Endothelial cell of umbilical vein (primary cell): Measurements from ENCODE around the gene MBOAT1. TPM values are rescaled to one million over a fixed set of nuclear protein-coding genes. Genes with fewer than 3 reads are reported as not detected.

ENCODE experiments used
- BruUV-seq: library from RNA; stranded (reverse); fragments of 400-500 nt; replicated peaks from 2 replicates; lab custom pipeline; 2021; lab: Mats Ljungman, UMichigan
- CTCF ChIA-PET: fragments of 300-600, 350-600 bp; sonication (Branson Sonifier 250); formaldehyde crosslinking; loops from one replicate; lab custom pipeline; 2021; ENCODE audit warnings: antibody characterized with exemption, inconsistent platforms; lab: Charles Lee
- POLR2A ChIA-PET: fragments of 300-600, 350-600 bp; sonication (Branson Sonifier 250); formaldehyde crosslinking; loops from one replicate; lab custom pipeline; 2021; ENCODE audit warnings: antibody characterized with exemption, inconsistent platforms; lab: Charles Lee
- DNase-seq: peaks from one replicate; pipeline ENCODE4 v3.0.0-alpha.2; 2011; ENCODE audit warnings: low read depth, low spot score
- FAIRE-seq: peaks from 2 replicates; lab custom pipeline; 2011; peaks lifted over from hg19 to GRCh38; lab: Jason Lieb, UNC
- H2AFZ ChIP-seq: 2 replicates; pipeline ENCODE4 v1.6.0; 2012; ENCODE audit warnings: low read depth, low read length, control low read depth, inconsistent platforms
- H3K27ac ChIP-seq: 2 replicates; pipeline ENCODE4 v1.5.1; 2011; ENCODE audit warnings: low read depth, mild to moderate bottlenecking, control low read depth, low read length, moderate library complexity; ENCODE audit not compliant: insufficient read depth
- H3K27me3 ChIP-seq, 2 experiments: 2 replicates each; pipeline versions ENCODE4 v1.6.0 to v1.6.1; 2011; ENCODE audit warnings: low read length in 2 of 2, mixed read lengths in 1 of 2; ENCODE audit not compliant: control insufficient read depth in 2 of 2, insufficient read depth in 2 of 2
- H3K36me3 ChIP-seq, 2 experiments: 2 replicates in 1 of 2; 3 replicates in 1 of 2; pipeline ENCODE4 v1.5.1; 2011; ENCODE audit warnings: low read length in 2 of 2, mild to moderate bottlenecking in 1 of 2, moderate library complexity in 1 of 2; ENCODE audit not compliant: control insufficient read depth in 2 of 2, insufficient read depth in 2 of 2; ENCODE audit errors: extremely low read depth in 1 of 2
- H3K4me1 ChIP-seq: 3 replicates; pipeline ENCODE4 v1.5.1; 2011; ENCODE audit warnings: mild to moderate bottlenecking, low read length; ENCODE audit not compliant: control insufficient read depth, insufficient read depth; ENCODE audit errors: extremely low read depth
- H3K4me2 ChIP-seq: 2 replicates; pipeline ENCODE4 v1.6.1; 2011; ENCODE audit warnings: low read length, control low read depth, mixed read lengths; ENCODE audit not compliant: insufficient read depth
- H3K4me3 ChIP-seq, 3 experiments: fragments of 200-600 bp in 1 of 3; sonication (generic), shearing (Covaris generic) in 1 of 3; replicated peaks in 1 of 3; 2 replicates each; pipeline ENCODE4 v1.5.1; 2011 to 2016; ENCODE audit warnings: control low read depth in 3 of 3, low read length in 3 of 3, mild to moderate bottlenecking in 2 of 3, inconsistent platforms in 1 of 3, low read depth in 1 of 3, moderate library complexity in 1 of 3; ENCODE audit not compliant: insufficient read depth in 1 of 3
- H3K79me2 ChIP-seq: 2 replicates; pipeline ENCODE4 v1.6.0; 2012; ENCODE audit warnings: low read length, inconsistent platforms; ENCODE audit not compliant: control insufficient read depth, insufficient read depth
- H3K9ac ChIP-seq: replicated peaks from 2 replicates; pipeline ENCODE3; 2011; ENCODE audit warnings: low read length, control low read depth; ENCODE audit not compliant: insufficient read depth; ENCODE audit errors: extremely low read depth
- H3K9me1 ChIP-seq: replicated peaks from 3 replicates; pipeline ENCODE4 v1.6.0; 2011; ENCODE audit warnings: mild to moderate bottlenecking, low read length; ENCODE audit not compliant: control insufficient read depth, insufficient read depth; ENCODE audit errors: extremely low read depth
- H3K9me3 ChIP-seq: replicated peaks from 2 replicates; pipeline ENCODE4 v1.5.1; 2012; ENCODE audit warnings: low read length, inconsistent platforms; ENCODE audit not compliant: control insufficient read depth, insufficient read depth
- H4K20me1 ChIP-seq: replicated peaks from 2 replicates; pipeline ENCODE3; 2011; ENCODE audit warnings: mild to moderate bottlenecking, low read length; ENCODE audit not compliant: control insufficient read depth, insufficient read depth; ENCODE audit errors: extremely low read depth
- CTCF ChIP-seq, 2 donors: IDR thresholded peaks; 1 replicate in 1 of 2; 2 replicates in 1 of 2; pipeline ENCODE4 v1.5.1; 2011; ENCODE audit warnings: low read length in 2 of 2, mild to moderate bottlenecking in 2 of 2, moderate library complexity in 2 of 2, control low read depth in 1 of 2, inconsistent platforms in 1 of 2, low read depth in 1 of 2; ENCODE audit not compliant: insufficient read depth in 1 of 2; ENCODE audit errors: extremely low read depth in 1 of 2
- EZH2 ChIP-seq: IDR thresholded peaks from 2 replicates; pipeline ENCODE4 v1.6.1; 2012; ENCODE audit warnings: borderline replicate concordance, low read depth, mild to moderate bottlenecking, moderate library complexity, low read length, inconsistent platforms; ENCODE audit not compliant: severe bottlenecking
- JUN ChIP-seq: IDR thresholded peaks from 2 replicates; pipeline ENCODE4 v1.6.1; 2011; ENCODE audit warnings: borderline replicate concordance, low read depth; ENCODE audit not compliant: insufficient read length, insufficient read depth
- MAX ChIP-seq: IDR thresholded peaks from 2 replicates; pipeline ENCODE4 v1.6.1; 2011; ENCODE audit not compliant: insufficient read depth, insufficient read length
- MYC ChIP-seq: IDR thresholded peaks from one replicate; pipeline ENCODE4 v1.6.1; 2011; ENCODE audit warnings: mild to moderate bottlenecking, low read depth, low read length
- POLR2A ChIP-seq: IDR thresholded peaks from 2 replicates; pipeline ENCODE4 v1.6.1; 2012; ENCODE audit warnings: low read depth, mild to moderate bottlenecking, control low read depth, low read length
- POLR2AphosphoS5 ChIP-seq: IDR thresholded peaks from 2 replicates; pipeline ENCODE4 v1.6.1; 2012; ENCODE audit warnings: low read depth, mild to moderate bottlenecking, control low read depth, low read length, moderate library complexity; ENCODE audit not compliant: insufficient read depth
- dilution Hi-C: fragments of 300-500 bp; cut with MboI; formaldehyde crosslinking; loops from one replicate; pipeline ENCODE4 v1.15.0; 2019; ENCODE audit warnings: low sequenced_read_pairs; ENCODE audit not compliant: extremely low pct_ligation_motif_present
- intact Hi-C: fragments of 100-400 bp; cut with micrococcal nuclease; formaldehyde crosslinking; loops from one replicate; pipeline ENCODE4 v1.10.0; 2022
- polyA plus RNA-seq, 4 experiments: library from polyadenylated mRNA; depleted of rRNA in 3 of 4; stranded (reverse) in 3 of 4; unstranded in 1 of 4; fragments of >200 nt; gene quantifications; 2 replicates each; pipeline versions ENCODE4 v1.2.1 to v1.2.3, GENCODE V29; 2011 to 2012; ENCODE audit warnings: missing spikeins in 1 of 4
- total RNA-seq: library from RNA; stranded (reverse); gene quantifications from 2 replicates; pipeline ENCODE4 v1.2.3, GENCODE V29; 2021

The MBOAT1 gene
- total and polyA plus RNA-seq, 2 donors (not counting 3 experiments of a cell fraction or from before 2014, with no cell fraction given), result 2.1 to 5.4 TPM

GRCh38 chr6:20070047-20070446, 142.2 kb downstream of the MBOAT1 start:
- no peak for DNase-seq
- Histone ChIP-seq H3K36me3 (no peaks in the 10 kb centered on the region), H4K20me1 (no peaks in the 10 kb centered on the region), H2AFZ (no peak overlapping the region), H3K9me1 (no peaks in the 10 kb centered on the region), H3K9ac (no peak overlapping the region), H3K27ac (no peak overlapping the region), H3K4me1 (no peaks in the 10 kb centered on the region), H3K79me2 (no peaks in the 10 kb centered on the region), H3K4me3 (no peak overlapping the region), H3K4me2 (no peak overlapping the region), H3K27me3 (no peaks in the 10 kb centered on the region), H3K9me3 (no peaks in the 10 kb centered on the region)
- TF ChIP-seq CTCF (IDR thresholded peaks at IDR 0.05; ENCODE audit: extremely low read depth in 1 of 2, insufficient read depth in 1 of 2, low read depth in 1 of 2, low read length in 2 of 2), result no peak
- TF ChIP-seq MYC, result no peak
- intact Hi-C loops, result no loop called here
- no peak for FAIRE-seq
- POLR2A ChIA-PET, result no interaction called here
- dilution Hi-C loops, result no loop called here
- CTCF ChIA-PET, result no interaction called here
- no TSS peak for BruUV-seq

DNA sequence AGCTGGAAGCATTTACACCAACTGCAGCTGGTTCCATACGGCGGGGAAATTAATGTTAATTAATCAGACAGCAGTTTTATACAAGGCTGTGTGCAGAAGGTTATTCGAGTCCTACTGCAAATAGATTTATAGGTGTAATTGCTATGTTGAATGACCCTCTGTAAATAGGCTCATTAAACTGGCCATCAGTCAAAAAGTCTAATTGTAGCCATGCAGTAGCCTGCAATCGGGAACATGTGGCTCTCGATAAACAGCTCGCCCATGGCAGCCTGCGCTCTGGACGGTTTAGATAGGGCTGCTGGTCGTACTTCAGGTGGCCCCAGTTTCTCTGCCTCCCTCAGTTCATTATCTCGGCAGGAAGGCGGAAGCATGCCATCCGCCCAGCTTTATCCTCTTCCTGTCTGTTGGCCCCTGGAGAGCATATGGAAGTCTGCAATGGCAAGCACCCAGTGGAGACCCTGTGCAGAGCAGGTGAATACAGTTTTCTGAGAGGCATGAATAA, 143.2 kb downstream of the MBOAT1 start:
- DNase-seq (peak; percentile 5), FAIRE-seq (no peak)
- Histone ChIP-seq H3K4me2 (no peak overlapping the region), H3K4me3 (no peak overlapping the region), H3K9me1 (no peaks in the 10 kb centered on the region), H3K9me3 (no peaks in the 10 kb centered on the region), H2AFZ (no peak overlapping the region), H3K36me3 (no peaks in the 10 kb centered on the region), H3K79me2 (no peaks in the 10 kb centered on the region), H4K20me1 (no peaks in the 10 kb centered on the region), H3K27ac (no peak overlapping the region), H3K9ac (no peak overlapping the region), H3K27me3 (no peaks in the 10 kb centered on the region), H3K4me1 (no peaks in the 10 kb centered on the region)
- ChIA-PET POLR2A (no interaction called here), CTCF (no interaction called here)
- no peak for TF ChIP-seq MAX
- no peak for TF ChIP-seq POLR2AphosphoS5
- TF ChIP-seq POLR2A, result no peak
- TF ChIP-seq EZH2, result no peak
- TF ChIP-seq CTCF (IDR thresholded peaks at IDR 0.05; ENCODE audit: extremely low read depth in 1 of 2, insufficient read depth in 1 of 2, low read depth in 1 of 2, low read length in 2 of 2), result no peak
- no peak for TF ChIP-seq JUN
- no TSS peak for BruUV-seq
- dilution Hi-C loops, result no loop called here
- intact Hi-C loops, result no loop called here
